Activated CD4-positive, alpha-beta T cell treated with anti-CD3 and anti-CD28 coated beads, Interleukin-2, amount 10 ng/mL, durations not matched to agents 7 days and 5 days (primary cell): ENCODE results near the gene DNAH8. TPM values are rescaled to one million over a fixed set of nuclear protein-coding genes. Genes with fewer than 3 reads are reported as not detected.

Experiments used
- CTCF ChIA-PET: fragments of 350-600 bp; sonication (Branson Sonifier 250); formaldehyde crosslinking; loops from one replicate; lab custom pipeline; 2021; ENCODE audit warnings: antibody characterized with exemption; lab: Charles Lee
- POLR2A ChIA-PET: fragments of 350-600 bp; sonication (Branson Sonifier 250); formaldehyde crosslinking; loops from one replicate; lab custom pipeline; 2021; ENCODE audit warnings: antibody characterized with exemption; lab: Charles Lee
- DNase-seq: peaks from one replicate; pipeline ENCODE4 v3.0.0-alpha.2; 2020
- H3K27ac Mint-ChIP-seq: one replicate; pipeline ENCODE4 v1.8.0; 2021; ENCODE audit warnings: mild to moderate bottlenecking, moderate library complexity, mixed read lengths
- H3K27me3 Mint-ChIP-seq: one replicate; pipeline ENCODE4 v1.8.0; 2021; ENCODE audit warnings: mixed read lengths
- H3K36me3 Mint-ChIP-seq: one replicate; pipeline ENCODE4 v1.8.0; 2021; ENCODE audit warnings: low read depth, mixed read lengths
- H3K4me1 Mint-ChIP-seq: one replicate; pipeline ENCODE4 v1.8.0; 2021; ENCODE audit warnings: mixed read lengths
- H3K4me3 Mint-ChIP-seq: one replicate; pipeline ENCODE4 v1.8.0; 2021; ENCODE audit warnings: mild to moderate bottlenecking, moderate library complexity, mixed read lengths
- H3K9me3 Mint-ChIP-seq: one replicate; pipeline ENCODE4 v1.8.0; 2021; ENCODE audit warnings: mixed read lengths
- total RNA-seq, 2 experiments: library from RNA; stranded (reverse); gene quantifications; one replicate each; pipeline ENCODE4 v1.2.3, GENCODE V29; 2021

DNAH8 gene
- total RNA-seq, 2 experiments from 2014 or later, result 0.07 to 0.10 TPM

DNA sequence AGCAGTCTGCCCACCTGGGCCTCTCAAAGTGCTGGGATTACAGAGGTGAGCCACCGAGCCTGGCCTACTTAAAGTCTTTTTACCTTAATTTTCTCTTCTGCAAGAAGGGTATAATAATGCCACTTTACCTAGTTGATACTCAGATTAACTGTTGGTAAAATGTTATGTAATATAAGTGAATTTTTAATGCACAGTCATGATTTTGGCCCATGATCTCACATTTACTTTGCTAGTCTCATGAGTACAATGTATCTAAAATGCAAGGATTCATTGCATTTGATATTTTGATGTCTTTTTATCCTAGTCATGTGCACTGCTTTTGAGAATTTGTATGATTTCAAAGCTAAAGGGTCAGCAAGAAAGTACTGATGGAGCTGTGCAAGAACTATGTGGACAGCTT lies 13.1 kb downstream of the DNAH8 start:
- peaks cover 18% of the 10 kb centered on the region for H3K4me1 Mint-ChIP-seq
- no peak for DNase-seq
- peaks cover 3% of the 10 kb centered on the region for H3K27me3 Mint-ChIP-seq
- no peak overlapping the region for H3K27ac Mint-ChIP-seq
- H3K4me3 Mint-ChIP-seq, result no peak overlapping the region
- H3K36me3 Mint-ChIP-seq, result no peaks in the 10 kb centered on the region
- POLR2A ChIA-PET, result no interaction called here
- CTCF ChIA-PET, result interaction anchor here (1.2 to 1.8 kb wide), 2 partner anchors 11 to 14 kb away, joined by 3 to 4 read pairs; no protein-coding TSS in a partner anchor
- H3K9me3 Mint-ChIP-seq, result no peaks in the 10 kb centered on the region

DNA sequence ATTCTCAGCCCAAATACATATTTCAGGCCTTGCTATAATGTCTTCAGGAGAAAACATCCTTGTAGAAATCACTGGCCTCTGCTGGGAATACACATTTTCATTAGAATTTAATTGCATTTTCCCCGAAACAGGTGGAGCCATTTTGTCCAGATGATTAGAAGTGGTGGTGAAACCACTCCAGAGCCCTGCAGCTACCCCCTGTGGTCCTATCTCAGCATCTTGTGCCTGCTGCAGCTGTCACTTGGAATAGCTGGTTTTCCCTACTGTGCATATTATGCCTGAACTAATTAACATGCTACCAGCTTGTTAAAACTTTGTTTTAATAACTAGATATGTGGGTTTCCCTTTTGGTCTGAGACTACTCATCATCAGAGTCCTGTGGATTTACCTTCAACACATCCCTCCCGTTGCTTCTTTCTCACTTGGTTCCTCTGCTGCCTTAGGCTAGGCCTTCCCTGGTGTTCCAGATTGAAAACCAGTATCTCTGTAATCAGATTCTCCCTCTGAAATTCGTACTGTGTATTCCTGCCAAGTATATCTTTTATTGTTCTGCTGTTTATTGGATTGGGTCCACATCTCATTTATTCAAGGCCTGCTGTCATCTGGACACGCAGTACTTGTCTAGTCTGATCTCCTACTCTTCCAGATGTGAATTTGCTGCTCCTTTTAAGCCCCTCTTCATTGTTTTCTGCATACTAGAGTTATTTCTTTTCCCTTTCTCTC lies 15.2 kb downstream of the DNAH8 start:
- peaks cover 12% of the 10 kb centered on the region for H3K27me3 Mint-ChIP-seq
- no peak overlapping the region for H3K4me3 Mint-ChIP-seq
- DNase-seq, result no peak
- H3K36me3 Mint-ChIP-seq, result no peaks in the 10 kb centered on the region
- ChIA-PET CTCF (interaction anchor here (1.8 kb wide), 1 partner anchor 16 kb away, joined by 4 read pairs; no protein-coding TSS in a partner anchor), POLR2A (no interaction called here)
- peaks cover under 1% of the 10 kb centered on the region for H3K9me3 Mint-ChIP-seq
- H3K4me1 Mint-ChIP-seq, result peaks cover 16% of the 10 kb centered on the region
- no peak overlapping the region for H3K27ac Mint-ChIP-seq

DNA sequence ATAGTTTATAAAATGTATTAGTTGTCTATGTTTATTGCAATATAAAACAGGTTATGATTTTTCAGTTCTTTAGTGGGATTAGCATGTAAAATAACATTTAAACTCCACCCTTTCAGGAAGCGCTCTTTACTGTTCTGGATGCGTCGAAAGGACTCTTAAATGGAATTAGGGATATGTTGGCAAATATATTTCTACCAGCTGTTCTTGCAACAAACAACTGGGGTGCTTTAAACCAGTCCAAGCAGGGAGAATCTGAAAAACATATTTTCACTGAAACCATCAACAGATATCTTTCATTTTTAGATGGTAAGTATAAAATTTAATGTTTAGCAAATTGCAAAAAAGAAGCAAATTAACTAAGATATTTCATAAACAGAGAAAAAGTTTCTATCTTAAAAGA lies 21.8 kb downstream of the DNAH8 start:
- ChIA-PET POLR2A (no interaction called here), CTCF (interaction anchor here (1.3 kb wide), 1 partner anchor 38 kb away, joined by 3 read pairs; no protein-coding TSS in a partner anchor)
- Mint-ChIP-seq H3K27me3 (peaks cover 57% of the 10 kb centered on the region), H3K4me3 (no peak overlapping the region), H3K27ac (no peak overlapping the region), H3K9me3 (peaks cover 3% of the 10 kb centered on the region), H3K36me3 (no peaks in the 10 kb centered on the region), H3K4me1 (no peaks in the 10 kb centered on the region)
- DNase-seq, result no peak

DNA sequence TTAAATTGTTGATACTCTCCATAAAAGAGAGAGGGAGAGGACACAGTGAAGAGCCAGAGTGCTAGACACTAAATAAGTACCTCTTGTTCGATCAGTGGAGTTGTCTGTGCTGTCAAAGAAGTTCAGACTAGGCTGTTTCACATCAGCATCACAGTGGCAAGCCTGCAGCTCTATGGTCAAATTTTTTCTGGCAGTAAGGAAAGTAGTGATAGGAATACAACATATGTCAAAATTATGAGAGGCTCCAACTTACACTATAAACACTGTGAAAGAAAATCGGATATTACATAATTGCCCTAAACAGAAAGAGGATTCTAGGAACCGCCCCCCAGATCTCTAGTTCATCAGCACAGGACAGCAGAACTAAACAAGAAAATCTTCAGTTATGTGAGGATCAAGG lies 23.1 kb downstream of the DNAH8 start:
- no peaks in the 10 kb centered on the region for H3K36me3 Mint-ChIP-seq
- H3K4me1 Mint-ChIP-seq, result no peaks in the 10 kb centered on the region
- CTCF ChIA-PET, result interaction anchor here (1.3 kb wide), 1 partner anchor 37 kb away, joined by 3 read pairs; no protein-coding TSS in a partner anchor
- H3K27me3 Mint-ChIP-seq, result peaks cover 59% of the 10 kb centered on the region
- no peak overlapping the region for H3K4me3 Mint-ChIP-seq
- no peak overlapping the region for H3K27ac Mint-ChIP-seq
- peaks cover 3% of the 10 kb centered on the region for H3K9me3 Mint-ChIP-seq
- POLR2A ChIA-PET, result no interaction called here
- DNase-seq, result no peak

DNA sequence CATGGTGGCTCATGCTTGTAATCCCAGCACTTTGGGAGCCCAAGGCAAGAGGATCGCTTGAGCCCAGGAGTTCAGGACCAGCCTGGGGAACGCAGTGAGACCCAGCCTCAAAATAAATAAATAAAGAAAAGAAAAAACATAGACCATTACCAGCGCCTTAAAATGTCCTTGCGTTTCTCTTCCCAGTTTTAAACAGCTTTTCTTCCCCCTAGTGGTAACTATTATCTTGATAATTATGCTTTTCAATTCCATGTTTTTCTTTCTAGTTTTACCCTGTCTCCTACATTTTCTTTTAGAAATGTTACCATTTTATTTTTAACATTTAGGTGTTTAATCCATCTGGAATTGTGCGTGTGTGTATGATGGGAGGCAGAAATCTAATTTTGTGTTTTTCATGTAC lies 24.4 kb downstream of the DNAH8 start:
- peaks cover 65% of the 10 kb centered on the region for H3K27me3 Mint-ChIP-seq

DNA sequence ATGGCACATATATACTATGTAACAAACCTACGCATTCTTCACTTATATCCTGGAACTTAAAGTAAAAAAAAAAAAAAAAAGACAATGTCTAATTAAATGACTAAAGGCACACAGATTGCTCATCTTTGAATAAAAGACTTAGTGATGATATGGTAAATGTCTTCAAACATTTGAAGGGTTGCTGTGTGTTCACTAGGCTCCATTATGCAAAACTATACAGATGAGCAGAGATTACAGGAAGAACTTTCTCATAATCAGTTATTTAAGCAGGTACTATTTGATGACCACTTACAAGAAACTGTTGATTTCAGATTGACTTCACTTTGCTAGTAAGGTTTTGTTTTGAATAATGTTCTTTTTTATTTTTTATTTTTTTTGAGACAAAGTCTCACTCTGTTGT lies 34.4 kb downstream of the DNAH8 start:
- Mint-ChIP-seq H3K36me3 (no peaks in the 10 kb centered on the region), H3K4me3 (no peak overlapping the region), H3K9me3 (no peaks in the 10 kb centered on the region), H3K4me1 (peaks cover 2% of the 10 kb centered on the region), H3K27me3 (peaks cover 14% of the 10 kb centered on the region), H3K27ac (no peak overlapping the region)
- ChIA-PET CTCF (no interaction called here), POLR2A (no interaction called here)
- no peak for DNase-seq

More for the DNA sequence above, 24.4 kb downstream of the DNAH8 start:
- Mint-ChIP-seq H3K4me3 (no peak overlapping the region), H3K4me1 (no peaks in the 10 kb centered on the region), H3K9me3 (peaks cover 3% of the 10 kb centered on the region), H3K27ac (no peak overlapping the region), H3K36me3 (no peaks in the 10 kb centered on the region)
- DNase-seq, result no peak
- POLR2A ChIA-PET, result no interaction called here
- CTCF ChIA-PET, result interaction anchor here (0.6 kb wide), 1 partner anchor 869 kb away, joined by 4 read pairs; no protein-coding TSS in a partner anchor

DNA sequence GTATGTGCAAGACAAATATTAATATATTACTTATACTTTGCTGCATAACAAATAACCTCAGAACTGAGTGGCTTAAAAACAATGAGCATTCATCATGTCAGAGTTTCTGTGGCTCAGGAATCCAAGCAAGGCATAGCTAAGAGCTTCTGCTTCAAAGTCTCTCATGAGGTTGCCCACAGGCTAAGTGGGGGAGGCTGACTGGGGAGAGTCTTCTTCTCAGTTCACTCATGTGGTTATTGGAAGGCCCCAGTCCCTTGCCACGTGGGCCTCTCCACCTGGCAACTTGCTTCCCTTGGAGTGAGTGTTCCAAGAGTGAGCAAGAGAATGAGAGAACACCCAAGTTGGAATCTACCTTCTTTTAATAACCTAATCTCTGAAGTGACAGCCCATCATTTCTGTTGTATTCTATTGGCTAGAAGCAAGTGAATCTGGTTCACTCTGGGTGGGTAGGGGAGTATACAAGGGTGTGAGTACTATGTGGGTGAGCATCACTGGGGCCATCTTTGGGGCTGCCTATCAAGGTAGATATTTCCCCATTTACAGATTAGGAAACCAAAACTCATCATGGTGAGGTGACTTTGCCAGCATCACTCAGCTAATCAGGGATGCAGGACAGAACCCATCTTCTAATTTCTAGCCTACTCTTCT lies 36.0 kb downstream of the DNAH8 start:
- no peak overlapping the region for H3K27ac Mint-ChIP-seq
- ChIA-PET CTCF (no interaction called here), POLR2A (no interaction called here)
- H3K9me3 Mint-ChIP-seq, result no peaks in the 10 kb centered on the region
- no peak overlapping the region for H3K4me3 Mint-ChIP-seq
- peaks cover 6% of the 10 kb centered on the region for H3K27me3 Mint-ChIP-seq
- no peak for DNase-seq
- no peaks in the 10 kb centered on the region for H3K36me3 Mint-ChIP-seq
- H3K4me1 Mint-ChIP-seq, result peaks cover 2% of the 10 kb centered on the region

DNA sequence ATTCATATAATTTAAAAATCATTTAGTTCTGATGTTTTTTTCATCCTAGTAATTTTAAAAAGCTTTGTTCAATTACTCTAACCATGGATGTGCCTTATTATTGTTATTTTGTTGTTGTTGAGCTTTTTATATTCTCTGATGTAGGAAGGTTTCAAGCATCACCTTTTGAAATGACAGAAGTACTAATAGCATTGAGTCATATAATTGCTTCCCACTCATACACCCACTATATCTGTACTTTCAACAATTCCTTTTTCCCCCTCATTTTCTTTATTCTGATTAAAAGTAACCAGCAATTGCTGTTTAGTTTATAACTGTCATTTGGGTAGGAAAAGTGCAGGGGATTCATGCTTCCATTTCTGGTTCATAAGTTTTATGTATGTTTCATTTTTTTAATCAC lies 38.6 kb downstream of the DNAH8 start:
- CTCF ChIA-PET, result interaction anchor here (0.7 kb wide), 1 partner anchor 27 kb away, joined by 3 read pairs; no protein-coding TSS in a partner anchor
- POLR2A ChIA-PET, result no interaction called here
- no peak overlapping the region for H3K4me3 Mint-ChIP-seq
- H3K9me3 Mint-ChIP-seq, result no peaks in the 10 kb centered on the region
- no peak for DNase-seq
- no peaks in the 10 kb centered on the region for H3K36me3 Mint-ChIP-seq
- H3K4me1 Mint-ChIP-seq, result peaks cover 2% of the 10 kb centered on the region
- no peak overlapping the region for H3K27ac Mint-ChIP-seq
- no peaks in the 10 kb centered on the region for H3K27me3 Mint-ChIP-seq

DNA sequence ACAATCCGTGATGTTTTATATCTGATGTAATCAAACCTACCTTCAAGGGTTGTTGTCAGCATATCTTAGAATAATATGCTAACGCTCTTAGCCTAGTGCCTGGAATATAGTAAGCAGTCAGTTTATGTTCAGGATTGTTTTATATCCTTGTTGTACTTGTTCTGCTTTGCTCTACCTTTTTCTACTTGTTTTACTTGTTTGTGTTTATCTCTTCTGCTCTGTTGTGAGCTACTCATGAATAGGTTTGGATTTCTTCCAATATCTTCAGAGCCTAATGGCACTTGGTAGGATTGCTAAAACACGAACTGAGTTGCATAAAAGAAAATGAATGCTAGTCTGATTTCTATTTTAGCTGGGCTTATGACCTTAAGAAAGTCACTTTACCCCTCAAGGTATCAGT lies 40.1 kb downstream of the DNAH8 start:
- DNase-seq, result no peak
- ChIA-PET POLR2A (no interaction called here), CTCF (no interaction called here)
- no peaks in the 10 kb centered on the region for H3K36me3 Mint-ChIP-seq
- no peak overlapping the region for H3K4me3 Mint-ChIP-seq
- H3K27ac Mint-ChIP-seq, result no peak overlapping the region
- peaks cover 1% of the 10 kb centered on the region for H3K9me3 Mint-ChIP-seq
- H3K4me1 Mint-ChIP-seq, result peaks cover 2% of the 10 kb centered on the region
- H3K27me3 Mint-ChIP-seq, result no peaks in the 10 kb centered on the region

DNA sequence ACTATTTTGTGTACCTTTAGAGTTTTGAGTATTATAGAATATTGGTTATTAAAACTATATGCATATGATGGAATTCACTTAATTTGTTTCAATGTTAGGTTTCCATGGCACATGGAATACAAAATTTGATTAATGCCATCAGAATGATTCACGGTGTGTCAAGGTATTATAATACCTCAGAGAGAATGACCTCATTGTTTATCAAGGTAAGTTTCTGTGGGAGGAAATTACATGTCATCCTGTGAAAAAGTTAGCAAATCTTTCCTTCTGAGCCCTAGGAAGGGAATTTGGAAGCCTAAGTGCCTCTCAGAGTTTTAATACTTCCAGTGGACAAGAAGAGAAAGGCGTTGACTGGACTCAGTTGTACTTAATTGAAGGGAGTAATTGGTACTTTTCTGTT lies 40.8 kb downstream of the DNAH8 start:
- Mint-ChIP-seq H3K36me3 (no peaks in the 10 kb centered on the region), H3K9me3 (peaks cover 1% of the 10 kb centered on the region), H3K27me3 (no peaks in the 10 kb centered on the region), H3K4me1 (peaks cover 2% of the 10 kb centered on the region), H3K4me3 (no peak overlapping the region), H3K27ac (no peak overlapping the region)
- ChIA-PET POLR2A (no interaction called here), CTCF (no interaction called here)
- no peak for DNase-seq

DNA sequence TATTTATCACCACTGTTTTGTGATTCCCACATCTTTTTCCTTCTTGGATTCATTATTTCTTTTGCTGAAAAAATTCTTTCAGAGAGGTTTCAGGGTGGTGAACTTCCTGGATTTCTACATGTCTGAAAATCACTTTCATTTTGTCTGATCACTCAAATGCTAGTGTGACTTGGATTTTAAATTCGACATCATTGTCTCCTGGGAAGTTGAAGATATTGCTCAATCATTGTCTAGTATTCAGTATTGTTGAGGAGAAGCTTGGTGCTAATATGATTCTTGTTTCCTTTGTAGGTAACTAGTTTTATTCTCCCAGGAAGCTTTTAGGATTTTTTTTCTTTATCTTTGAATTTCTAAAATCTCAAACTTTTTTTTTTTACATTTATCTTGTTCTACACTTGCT lies 45.0 kb downstream of the DNAH8 start:
- peaks cover 14% of the 10 kb centered on the region for H3K27me3 Mint-ChIP-seq
- H3K36me3 Mint-ChIP-seq, result no peaks in the 10 kb centered on the region
- DNase-seq, result no peak
- H3K9me3 Mint-ChIP-seq, result peaks cover 1% of the 10 kb centered on the region
- H3K4me3 Mint-ChIP-seq, result no peak overlapping the region
- ChIA-PET CTCF (interaction anchor here (0.7 kb wide), 1 partner anchor 1063 kb away, joined by 3 read pairs; no protein-coding TSS in a partner anchor), POLR2A (interaction anchor here (0.7 kb wide), 1 partner anchor 227 kb away, joined by 3 read pairs; no protein-coding TSS in a partner anchor)
- no peak overlapping the region for H3K27ac Mint-ChIP-seq
- H3K4me1 Mint-ChIP-seq, result peaks cover 2% of the 10 kb centered on the region

DNA sequence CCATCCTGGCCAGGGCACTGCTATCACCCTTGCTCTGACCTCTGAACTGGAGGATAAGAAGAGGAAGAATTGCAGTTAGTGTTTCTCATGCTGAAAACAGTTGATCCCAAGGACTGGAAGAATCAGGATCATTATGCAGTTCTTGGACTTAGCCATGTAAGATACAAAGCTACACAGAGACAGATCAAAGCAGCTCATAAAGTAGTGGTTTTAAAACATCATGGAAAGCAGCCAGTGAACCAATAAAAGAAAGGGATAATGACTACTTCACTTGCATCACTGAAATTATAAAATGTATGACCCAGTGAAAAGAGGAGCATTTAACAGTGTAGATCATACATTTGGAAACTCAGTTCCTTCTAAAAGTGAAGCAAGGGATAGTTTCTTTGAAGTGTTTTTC lies 47.7 kb downstream of the DNAH8 start:
- Mint-ChIP-seq H3K27ac (no peak overlapping the region), H3K27me3 (peaks cover 20% of the 10 kb centered on the region), H3K36me3 (no peaks in the 10 kb centered on the region), H3K4me3 (no peak overlapping the region), H3K9me3 (peaks cover 3% of the 10 kb centered on the region), H3K4me1 (peaks cover 2% of the 10 kb centered on the region)
- DNase-seq, result no peak
- ChIA-PET POLR2A (no interaction called here), CTCF (no interaction called here)

DNA sequence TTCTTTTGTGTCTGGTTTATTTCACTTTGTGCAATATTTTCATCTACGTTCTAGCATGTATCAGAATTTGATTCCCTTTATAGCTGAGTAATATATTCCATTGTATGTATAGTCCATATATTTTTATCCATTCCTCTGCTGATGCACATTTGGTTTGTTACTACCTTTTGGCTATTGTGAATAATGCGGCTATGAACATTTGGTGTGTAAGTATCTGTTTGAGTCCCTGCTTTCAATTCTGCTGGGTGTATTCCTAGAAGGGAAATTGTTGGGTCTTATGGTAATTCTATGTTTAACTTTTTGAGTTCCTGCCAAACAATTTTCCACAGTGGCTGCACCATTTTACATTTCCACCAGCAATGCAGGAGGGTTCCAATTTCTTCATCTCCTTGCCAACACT lies 52.4 kb downstream of the DNAH8 start:
- H3K9me3 Mint-ChIP-seq, result peaks cover 2% of the 10 kb centered on the region
- H3K27ac Mint-ChIP-seq, result no peak overlapping the region
- no peaks in the 10 kb centered on the region for H3K4me1 Mint-ChIP-seq
- no peaks in the 10 kb centered on the region for H3K36me3 Mint-ChIP-seq
- ChIA-PET CTCF (no interaction called here), POLR2A (no interaction called here)
- peaks cover 30% of the 10 kb centered on the region for H3K27me3 Mint-ChIP-seq
- no peak for DNase-seq
- no peak overlapping the region for H3K4me3 Mint-ChIP-seq
